ENCODE measurements around the gene BAAT. TPM values are rescaled to one million over a fixed set of nuclear protein-coding genes. Genes with fewer than 3 reads are reported as not detected.

The BAAT gene
- total RNA-seq, 1 experiment from 2014 or later, result 0.25 TPM

- Histone ChIP-seq H3K36me3 (ENCODE audit: control insufficient read depth in 1 of 2, insufficient read depth in 2 of 2, low read length in 2 of 2) (no peaks in the 10 kb centered on the region), H3K9me2 (ENCODE audit: insufficient read depth) (no peaks in the 10 kb centered on the region), H3K27me3 (ENCODE audit: insufficient read depth, low read length) (no peaks in the 10 kb centered on the region), H3K9ac (ENCODE audit: low read length) (no peak overlapping the region), H4K20me1 (ENCODE audit: insufficient read depth) (no peaks in the 10 kb centered on the region), H3K27ac (ENCODE audit: low read depth, low read length) (no peak overlapping the region), H3K79me2 (ENCODE audit: insufficient read depth, low read length) (no peaks in the 10 kb centered on the region), H3K4me1 (ENCODE audit: control insufficient read depth in 1 of 2, insufficient read depth in 2 of 2, low read length in 2 of 2) (no peaks in the 10 kb centered on the region), H3K4me3 (replicated peaks in 1 of 2; ENCODE audit: low read depth in 1 of 2, low read length in 2 of 2) (no peak overlapping the region), H3K9me3 (ENCODE audit: control insufficient read depth in 1 of 2, insufficient read depth in 1 of 2, low read depth in 1 of 2, low read length in 2 of 2) (no peaks in the 10 kb centered on the region), H3K4me2 (ENCODE audit: low read length) (no peak overlapping the region), H2AFZ (ENCODE audit: low read depth, low read length, poor library complexity, severe bottlenecking) (no peak overlapping the region)
- CTCF ChIA-PET, result interaction anchor here (1.3 kb wide), 1 partner anchor 7 kb away, joined by 4 read pairs; no protein-coding TSS in a partner anchor
- intact Hi-C loops (cut with micrococcal nuclease), result no loop called here
- DNase-seq (ENCODE audit: low read depth, low spot score) (no peak), ATAC-seq (no peak)
- RAD21 ChIA-PET (ENCODE audit: low non-redundant PET in 1 of 2, low total read pairs in 2 of 2, uncharacterized antibody in 2 of 2, unreplicated experiment in 2 of 2), result no interaction called here
- POLR2A ChIA-PET, result interaction anchor here (1.1 kb wide), 1 partner anchor 17 kb away, joined by 3 read pairs; the partner anchor contains the start of genes MRPL50 and ZNF189
- no TSS peak for BruUV-seq (replicated peaks)
- TF ChIP-seq EZH2phosphoT487 (IDR thresholded peaks at IDR 0.05; ENCODE audit: borderline replicate concordance) (no peak), SP1 (IDR thresholded peaks at IDR 0.05; ENCODE audit: low read depth) (no peak)
Measured at GRCh38 chr9:101381118-101381517, 3.7 kb downstream of the BAAT start.

GRCh38 chr9:101380295-101380694 lies 4.5 kb downstream of the BAAT start:
- ChIA-PET RAD21 (ENCODE audit: low non-redundant PET in 1 of 2, low total read pairs in 2 of 2, uncharacterized antibody in 2 of 2, unreplicated experiment in 2 of 2) (no interaction called here), POLR2A (interaction anchor here (1.1 kb wide), 1 partner anchor 18 kb away, joined by 3 read pairs; the partner anchor contains the start of genes MRPL50 and ZNF189), CTCF (interaction anchor here (1.3 kb wide), 1 partner anchor 8 kb away, joined by 4 read pairs; no protein-coding TSS in a partner anchor)
- Histone ChIP-seq H3K9me3 (ENCODE audit: control insufficient read depth in 1 of 2, insufficient read depth in 1 of 2, low read depth in 1 of 2, low read length in 2 of 2) (no peaks in the 10 kb centered on the region), H3K36me3 (ENCODE audit: control insufficient read depth in 1 of 2, insufficient read depth in 2 of 2, low read length in 2 of 2) (no peaks in the 10 kb centered on the region), H3K79me2 (ENCODE audit: insufficient read depth, low read length) (no peaks in the 10 kb centered on the region), H3K27me3 (ENCODE audit: insufficient read depth, low read length) (no peaks in the 10 kb centered on the region), H3K9ac (ENCODE audit: low read length) (no peak overlapping the region), H3K9me2 (ENCODE audit: insufficient read depth) (no peaks in the 10 kb centered on the region), H3K4me3 (replicated peaks in 1 of 2; ENCODE audit: low read depth in 1 of 2, low read length in 2 of 2) (no peak overlapping the region), H3K4me2 (ENCODE audit: low read length) (no peak overlapping the region), H3K4me1 (ENCODE audit: control insufficient read depth in 1 of 2, insufficient read depth in 2 of 2, low read length in 2 of 2) (no peaks in the 10 kb centered on the region), H4K20me1 (ENCODE audit: insufficient read depth) (no peaks in the 10 kb centered on the region), H2AFZ (ENCODE audit: low read depth, low read length, poor library complexity, severe bottlenecking) (no peak overlapping the region), H3K27ac (ENCODE audit: low read depth, low read length) (no peak overlapping the region)
- intact Hi-C loops (cut with micrococcal nuclease), result no loop called here
- ATAC-seq (no peak), DNase-seq (ENCODE audit: low read depth, low spot score) (no peak)
- BruUV-seq (replicated peaks), result no TSS peak
- TF ChIP-seq FOSL1 (IDR thresholded peaks at IDR 0.05; ENCODE audit: low read depth), result no peak
- no peak for TF ChIP-seq POLR2AphosphoS5 (IDR thresholded peaks at IDR 0.05; ENCODE audit: low read depth, low read length)
- no peak for TF ChIP-seq SRF (IDR thresholded peaks at IDR 0.05; ENCODE audit: low read depth)
- TF ChIP-seq RAD21 (IDR thresholded peaks at IDR 0.05; ENCODE audit: low read depth), result no peak
- no peak for TF ChIP-seq SIN3A (IDR thresholded peaks at IDR 0.05; ENCODE audit: low read depth)
- no peak for TF ChIP-seq CEBPB (IDR thresholded peaks at IDR 0.05; ENCODE audit: low read depth)
- TF ChIP-seq JUND (IDR thresholded peaks at IDR 0.05), result no peak
- no peak for TF ChIP-seq TCF7L2 (IDR thresholded peaks at IDR 0.05; ENCODE audit: borderline replicate concordance, extremely low read depth, insufficient read depth, insufficient read length)
- TF ChIP-seq, protein P1, sequence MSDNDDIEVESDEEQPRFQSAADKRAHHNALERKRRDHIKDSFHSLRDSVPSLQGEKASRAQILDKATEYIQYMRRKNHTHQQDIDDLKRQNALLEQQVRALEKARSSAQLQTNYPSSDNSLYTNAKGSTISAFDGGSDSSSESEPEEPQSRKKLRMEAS (IDR thresholded peaks at IDR 0.05), result no peak
- TF ChIP-seq ZNF274 (IDR thresholded peaks at IDR 0.05; ENCODE audit: low read depth, low read length), result no peak
- TF ChIP-seq POLR2A (IDR thresholded peaks at IDR 0.05; ENCODE audit: borderline replicate concordance, extremely low read depth, insufficient read depth, insufficient read length), result no peak
- TF ChIP-seq ELF1 (IDR thresholded peaks at IDR 0.05; ENCODE audit: borderline replicate concordance, low read depth), result no peak
